Ovary (tissue), 9 donors: ENCODE results near the gene ADARB2. TPM values are rescaled to one million over a fixed set of nuclear protein-coding genes. Genes with fewer than 3 reads are reported as not detected.

Source experiments
- DNase-seq, 5 donors: peaks; one replicate each; pipeline ENCODE4 v3.0.0-alpha.2; 2019 to 2020
- H3K27ac ChIP-seq, 2 donors: fragments of 200-600 bp; one replicate each; pipeline versions ENCODE4 v1.5.1 to v1.8.0; 2019 to 2022
- H3K27me3 ChIP-seq: fragments of 200-600 bp; one replicate; pipeline ENCODE4 v1.8.0; 2022
- H3K36me3 ChIP-seq: fragments of 200-600 bp; sonication (generic); one replicate; pipeline ENCODE4 v1.5.1; 2019
- H3K4me1 ChIP-seq: one replicate; pipeline ENCODE4 v1.8.1; 2013; ENCODE audit warnings: mild to moderate bottlenecking, moderate library complexity; ENCODE audit not compliant: insufficient read depth
- H3K4me3 ChIP-seq: fragments of 200-600 bp; sonication (generic); one replicate; pipeline ENCODE4 v1.5.1; 2017
- H3K9me3 ChIP-seq, 2 donors: fragments of 200-600 bp in 1 of 2; sonication (generic) in 1 of 2; one replicate each; pipeline versions ENCODE4 v1.5.1 to v1.8.1; 2013 to 2019; ENCODE audit warnings: mild to moderate bottlenecking in 1 of 2, moderate library complexity in 1 of 2
- EP300 ChIP-seq: sonication (generic); formaldehyde crosslinking; IDR thresholded peaks from one replicate; pipeline ENCODE4 v1.6.1; 2017; ENCODE audit warnings: antibody characterized with exemption
- POLR2A ChIP-seq: fragments of 450-650 bp; IDR thresholded peaks from one replicate; pipeline ENCODE4 v1.6.1; 2017; ENCODE audit warnings: antibody characterized with exemption, mild to moderate bottlenecking, moderate library complexity
- WGBS, 3 donors: extraction: QIAGEN DNeasy Blood & Tissue Kit in 1 of 3; methylation state at CpG; one replicate each; pipeline versions ENCODE4 v1.1.5 to v1.1.7; 2013 to 2017; 5-methylcytosine and 5-hydroxymethylcytosine counted together
- intact Hi-C, 4 donors: fragments of 100-400 bp; cut with DNase I; formaldehyde crosslinking; loops; one replicate each; pipeline versions ENCODE4 v1.11.0 to v1.15.1; 2022 to 2023
- polyA plus RNA-seq, 2 donors: library from polyadenylated mRNA; stranded (reverse); fragments of 200-250 nt in 1 of 2; fragments of 350-450 nt in 1 of 2; fragmentation: Illumina TruSeq in 1 of 2; extraction: RNeasy Lipid Tissue Mini Kit (QIAGEN cat#74804) in 1 of 2; gene quantifications; one replicate each; pipeline ENCODE4 v1.2.3, GENCODE V29; 2013 to 2014
- total RNA-seq, 7 donors: library from RNA; depleted of rRNA in 2 of 7; stranded (reverse); fragments of >200 nt in 2 of 7; fragmentation: NEBNext Ultra II Directional in 3 of 7; extraction: Animal tissue kit (Norgen Biotek cat#: 25700) in 3 of 7; gene quantifications; one replicate each; pipeline versions ENCODE4 v1.1.0 to v1.2.4, GENCODE V29; 2016 to 2023
- TF ChIP-seq, protein P1 (sequence below), 3 donors: fragments of 450-650 bp in 2 of 3; fragments of 200-600 bp in 1 of 3; IDR thresholded peaks; one replicate each; pipeline versions ENCODE4 v1.5.1 to v1.8.0; 2016 to 2022; ENCODE audit warnings: antibody characterized with exemption in 3 of 3, mild to moderate bottlenecking in 1 of 3
- donor health status: DM: no; HTN: no; CAD: no; lungs with moderate emphysema.
- donor health status: DM: no; HTN: no; CAD: no.
- donor health status: Bipolar disorder and iron deficiency.
- donor health status: DM: yes; HTN: yes; CAD: no.
- donor health status: DM: no; HTN: no; CAD: no.
- donor health status: DM: yes; HTN: yes; CAD: no.

The ADARB2 gene
- total and polyA plus RNA-seq, 9 donors, result 0.12 to 2.0 (median 0.36) TPM; not detected in 2

DNA sequence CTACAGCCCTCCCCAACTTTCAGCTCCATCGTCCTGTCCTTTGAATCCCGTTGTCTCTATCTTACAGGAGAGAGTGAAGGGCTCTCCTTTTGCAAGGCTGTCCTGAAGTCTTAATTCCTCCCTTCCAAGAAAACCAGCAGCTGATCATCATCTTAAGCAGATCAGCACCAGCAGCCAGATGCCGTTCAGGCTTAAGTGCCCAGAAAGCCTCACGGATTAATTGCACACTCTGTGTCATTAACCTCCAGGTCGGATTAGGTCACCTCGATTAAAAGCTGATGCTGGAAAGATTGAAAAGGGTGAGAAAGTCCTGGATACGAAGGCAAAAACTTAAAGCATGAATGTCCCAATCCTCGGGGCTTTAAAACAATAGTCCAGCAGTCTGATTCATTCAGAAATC lies 24.8 kb upstream of the ADARB2 start:
- Histone ChIP-seq H3K27ac (no peak overlapping the region), H3K9me3 (no peaks in the 10 kb centered on the region), H3K4me1 (no peaks in the 10 kb centered on the region), H3K27me3 (no peaks in the 10 kb centered on the region), H3K4me3 (no peak overlapping the region), H3K36me3 (no peaks in the 10 kb centered on the region)
- no peak for DNase-seq
- no peak for TF ChIP-seq EP300
- TF ChIP-seq POLR2A, result no peak
- TF ChIP-seq, protein P1, sequence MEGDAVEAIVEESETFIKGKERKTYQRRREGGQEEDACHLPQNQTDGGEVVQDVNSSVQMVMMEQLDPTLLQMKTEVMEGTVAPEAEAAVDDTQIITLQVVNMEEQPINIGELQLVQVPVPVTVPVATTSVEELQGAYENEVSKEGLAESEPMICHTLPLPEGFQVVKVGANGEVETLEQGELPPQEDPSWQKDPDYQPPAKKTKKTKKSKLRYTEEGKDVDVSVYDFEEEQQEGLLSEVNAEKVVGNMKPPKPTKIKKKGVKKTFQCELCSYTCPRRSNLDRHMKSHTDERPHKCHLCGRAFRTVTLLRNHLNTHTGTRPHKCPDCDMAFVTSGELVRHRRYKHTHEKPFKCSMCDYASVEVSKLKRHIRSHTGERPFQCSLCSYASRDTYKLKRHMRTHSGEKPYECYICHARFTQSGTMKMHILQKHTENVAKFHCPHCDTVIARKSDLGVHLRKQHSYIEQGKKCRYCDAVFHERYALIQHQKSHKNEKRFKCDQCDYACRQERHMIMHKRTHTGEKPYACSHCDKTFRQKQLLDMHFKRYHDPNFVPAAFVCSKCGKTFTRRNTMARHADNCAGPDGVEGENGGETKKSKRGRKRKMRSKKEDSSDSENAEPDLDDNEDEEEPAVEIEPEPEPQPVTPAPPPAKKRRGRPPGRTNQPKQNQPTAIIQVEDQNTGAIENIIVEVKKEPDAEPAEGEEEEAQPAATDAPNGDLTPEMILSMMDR (IDR thresholded peaks at IDR 0.05), result no peak
- WGBS, 3 donors, result 60 to 65% (median 64%) methylated on average over 8 of the region's 8 CpGs
- intact Hi-C loops, result no loop called here

DNA sequence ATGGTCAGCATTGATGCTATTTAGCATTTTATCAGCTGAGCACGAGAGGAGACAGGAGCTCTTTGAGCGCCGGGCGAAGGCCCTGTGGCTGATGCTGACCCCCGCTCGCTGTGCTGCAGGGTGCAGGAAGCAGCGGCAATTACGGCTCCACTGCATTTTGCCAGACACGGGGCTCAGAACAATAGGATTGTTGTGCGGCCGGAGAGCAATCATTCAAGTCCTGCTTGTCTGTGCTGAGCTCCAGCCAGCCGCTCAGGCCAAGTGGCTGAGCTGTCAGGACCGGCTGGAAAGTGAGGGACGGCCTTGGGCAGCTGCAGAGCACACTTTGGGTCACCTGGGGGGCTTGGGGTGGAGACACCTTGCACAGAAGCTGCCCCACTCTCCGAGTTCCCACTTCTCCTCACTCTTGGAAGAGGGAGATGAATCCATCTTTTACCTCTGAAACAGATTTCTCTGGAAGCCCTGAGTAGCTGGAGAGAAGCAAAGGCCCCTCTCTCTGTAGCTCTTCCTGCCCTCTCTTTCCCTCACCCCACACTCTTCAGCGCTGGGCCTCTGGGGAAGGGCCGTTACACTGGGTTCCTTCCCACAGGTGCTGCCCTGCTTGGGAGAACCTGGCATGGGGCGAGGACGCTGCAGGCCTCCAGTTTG lies 17.3 kb upstream of the ADARB2 start:
- Histone ChIP-seq H3K4me3 (no peak overlapping the region), H3K4me1 (no peaks in the 10 kb centered on the region), H3K27me3 (no peaks in the 10 kb centered on the region), H3K36me3 (no peaks in the 10 kb centered on the region), H3K27ac (no peak overlapping the region), H3K9me3 (no peaks in the 10 kb centered on the region)
- DNase-seq, result no peak
- 52 to 62% (median 60%) methylated on average over 18 to 19 of the region's 19 CpGs for WGBS, 3 donors
- intact Hi-C loops, result no loop called here
- TF ChIP-seq, protein P1 (IDR thresholded peaks at IDR 0.05), result no peak
- no peak for TF ChIP-seq EP300
- TF ChIP-seq POLR2A, result no peak

DNA sequence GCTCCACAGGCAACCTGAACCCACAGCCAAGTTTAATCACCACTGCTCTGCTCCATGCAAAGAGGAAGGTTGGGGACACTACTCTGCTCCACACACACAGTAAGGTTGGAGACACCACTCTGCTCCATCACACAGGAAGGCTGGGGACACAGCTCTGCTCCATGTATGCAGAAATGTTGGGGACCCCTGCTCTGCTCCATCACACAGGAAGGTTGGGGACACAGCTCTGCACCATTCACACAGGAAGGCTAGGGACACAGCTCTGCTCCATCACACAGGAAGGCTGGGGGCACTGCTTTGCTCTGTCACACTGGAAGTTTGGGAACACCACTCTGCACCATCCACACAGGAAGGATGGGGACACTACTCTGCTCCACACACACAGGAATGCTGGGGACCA lies 14.8 kb upstream of the ADARB2 start:
- H3K4me1 ChIP-seq, result no peaks in the 10 kb centered on the region
- no peak for TF ChIP-seq EP300
- no peak for TF ChIP-seq POLR2A
- TF ChIP-seq, protein P1 (IDR thresholded peaks at IDR 0.05), result no peak
- H3K27me3 ChIP-seq, result no peaks in the 10 kb centered on the region
- intact Hi-C loops, result no loop called here
- no peaks in the 10 kb centered on the region for H3K36me3 ChIP-seq
- H3K27ac ChIP-seq, result no peak overlapping the region
- no peaks in the 10 kb centered on the region for H3K9me3 ChIP-seq
- no peak for DNase-seq
- no peak overlapping the region for H3K4me3 ChIP-seq

DNA sequence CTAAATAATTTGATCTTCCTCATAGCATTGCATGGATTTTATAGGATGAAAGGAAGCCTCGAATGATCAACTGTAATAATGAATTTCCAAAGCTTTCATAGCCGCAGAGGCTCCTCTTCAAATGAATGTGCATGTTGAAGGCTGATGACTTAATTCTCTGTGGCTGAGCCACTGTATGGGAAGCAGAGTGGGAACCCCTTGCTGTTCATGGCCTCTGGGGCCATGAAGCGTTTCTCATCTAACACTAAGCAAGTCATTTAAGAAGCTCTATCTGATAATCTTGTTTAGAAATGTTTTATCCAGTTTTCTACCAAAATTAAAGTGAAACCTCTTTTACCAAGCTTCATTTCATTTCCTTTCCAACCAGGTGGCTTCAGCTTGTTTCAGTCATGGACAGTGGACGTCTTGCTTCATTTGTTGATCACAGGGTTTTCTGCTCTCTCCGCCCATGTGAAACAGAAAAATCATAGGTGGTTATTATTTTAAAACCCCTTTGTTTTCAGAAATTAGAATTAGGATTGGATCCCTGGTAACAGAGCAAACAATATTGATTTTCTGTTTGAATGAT lies 10.3 kb upstream of the ADARB2 start:
- no peak overlapping the region for H3K27ac ChIP-seq
- H3K4me3 ChIP-seq, result no peak overlapping the region
- H3K27me3 ChIP-seq, result no peaks in the 10 kb centered on the region
- no peaks in the 10 kb centered on the region for H3K9me3 ChIP-seq
- no peaks in the 10 kb centered on the region for H3K36me3 ChIP-seq
- no peaks in the 10 kb centered on the region for H3K4me1 ChIP-seq
- DNase-seq, result no peak
- intact Hi-C loops, result no loop called here
- WGBS, 3 donors, result 77 to 84% (median 77%) methylated on average over 5 of the region's 5 CpGs
- TF ChIP-seq, protein P1 (IDR thresholded peaks at IDR 0.05), result no peak
- TF ChIP-seq EP300, result no peak
- TF ChIP-seq POLR2A, result no peak
